Measurements from ENCODE around the gene CEMIP.

DNA sequence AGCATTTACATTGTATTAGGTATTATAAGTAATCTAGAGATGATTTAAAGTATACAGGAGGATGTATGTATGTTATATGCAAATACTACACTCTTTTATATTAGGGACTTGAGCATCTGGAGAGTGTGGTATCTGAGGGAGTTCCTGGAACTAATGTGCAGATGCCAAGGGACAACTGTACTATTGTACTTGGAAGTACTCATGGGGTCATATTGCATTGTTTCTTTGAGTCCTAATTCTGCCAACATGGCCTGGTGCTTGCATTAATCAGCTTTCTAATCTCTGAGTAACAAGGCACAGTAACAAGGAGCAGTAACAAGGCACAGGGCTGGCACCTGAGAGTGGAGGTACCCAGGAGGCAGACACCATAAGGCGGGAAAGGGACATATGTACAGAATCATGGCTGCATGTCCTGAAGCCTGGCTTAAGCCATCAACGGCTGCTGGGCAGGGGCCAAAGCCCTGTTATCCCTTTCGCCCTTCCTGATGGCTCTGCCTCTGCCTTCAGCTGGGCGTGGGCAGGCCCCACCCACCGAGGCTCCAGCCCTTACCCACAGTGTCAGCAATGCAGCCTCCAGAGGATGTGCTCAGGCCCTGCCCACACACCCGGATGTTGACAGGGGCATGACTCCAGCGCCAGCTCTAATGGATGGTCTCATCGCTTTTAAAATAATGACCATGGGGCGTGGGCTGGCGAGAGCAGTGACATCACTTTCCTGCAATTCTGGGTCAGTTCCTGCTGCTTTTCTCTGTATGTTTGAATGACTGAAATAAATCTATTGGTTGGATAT lies 22.9 kb downstream of the CEMIP start:
- TF ChIP-seq MXI1 (IDR thresholded peaks at IDR 0.05; ENCODE audit: borderline replicate concordance, low read depth, low read length) (no peak), CHD1 (IDR thresholded peaks at IDR 0.05; ENCODE audit: low read depth, low read length) (no peak), USF2 (IDR thresholded peaks at IDR 0.05; ENCODE audit: low read depth, low read length) (no peak), MAZ (IDR thresholded peaks at IDR 0.05; ENCODE audit: borderline replicate concordance, low read depth, low read length) (no peak), POLR2A (IDR thresholded peaks at IDR 0.05; ENCODE audit: low read depth, low read length) (no peak), SMC3 (IDR thresholded peaks at IDR 0.05; ENCODE audit: low read depth, low read length) (no peak), RAD21 (IDR thresholded peaks at IDR 0.05; ENCODE audit: low read length) (no peak), FOS (IDR thresholded peaks at IDR 0.05; ENCODE audit: low read depth, low read length) (no peak)
- TF ChIP-seq, protein P1, sequence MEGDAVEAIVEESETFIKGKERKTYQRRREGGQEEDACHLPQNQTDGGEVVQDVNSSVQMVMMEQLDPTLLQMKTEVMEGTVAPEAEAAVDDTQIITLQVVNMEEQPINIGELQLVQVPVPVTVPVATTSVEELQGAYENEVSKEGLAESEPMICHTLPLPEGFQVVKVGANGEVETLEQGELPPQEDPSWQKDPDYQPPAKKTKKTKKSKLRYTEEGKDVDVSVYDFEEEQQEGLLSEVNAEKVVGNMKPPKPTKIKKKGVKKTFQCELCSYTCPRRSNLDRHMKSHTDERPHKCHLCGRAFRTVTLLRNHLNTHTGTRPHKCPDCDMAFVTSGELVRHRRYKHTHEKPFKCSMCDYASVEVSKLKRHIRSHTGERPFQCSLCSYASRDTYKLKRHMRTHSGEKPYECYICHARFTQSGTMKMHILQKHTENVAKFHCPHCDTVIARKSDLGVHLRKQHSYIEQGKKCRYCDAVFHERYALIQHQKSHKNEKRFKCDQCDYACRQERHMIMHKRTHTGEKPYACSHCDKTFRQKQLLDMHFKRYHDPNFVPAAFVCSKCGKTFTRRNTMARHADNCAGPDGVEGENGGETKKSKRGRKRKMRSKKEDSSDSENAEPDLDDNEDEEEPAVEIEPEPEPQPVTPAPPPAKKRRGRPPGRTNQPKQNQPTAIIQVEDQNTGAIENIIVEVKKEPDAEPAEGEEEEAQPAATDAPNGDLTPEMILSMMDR (conservative IDR thresholded peaks at IDR 0.05; ENCODE audit: low read depth, low read length), result no peak

Data from IMR-90 (cell line).